GM23338 (cell line): ENCODE results near the gene AANAT. TPM values are rescaled to one million over a fixed set of nuclear protein-coding genes. Genes with fewer than 3 reads are reported as not detected.
A peak's percentile ranks its signal among the peaks of the same experiment; 100 is the strongest.

Experiments
- ATAC-seq: fragments of 200-7000 bp; cut with Tn5 transposase; 3 replicates; pipeline ENCODE4 v1.9.1; 2020
- DNase-seq: peaks from one replicate; pipeline ENCODE4 v3.0.0-alpha.2; 2015; ENCODE audit warnings: low spot score
- H2AFZ ChIP-seq: fragments of 200-600 bp; sonication (generic); 2 replicates; pipeline ENCODE4 v1.8.0; 2016; ENCODE audit warnings: antibody characterized with exemption, mild to moderate bottlenecking, moderate library complexity
- H3F3A ChIP-seq: fragments of 200-600 bp; sonication (generic); replicated peaks from 2 replicates; pipeline ENCODE4 v1.8.0; 2017; ENCODE audit warnings: antibody characterized with exemption, mixed run types, low read depth
- H3K27ac ChIP-seq: fragments of 200-600 bp; sonication (generic); 2 replicates; pipeline ENCODE4 v1.6.1; 2016; ENCODE audit warnings: low read depth
- H3K27me3 ChIP-seq: fragments of 200-600 bp; sonication (generic); 2 replicates; pipeline ENCODE4 v1.8.0; 2016; ENCODE audit warnings: mild to moderate bottlenecking, mixed run types, moderate library complexity; ENCODE audit not compliant: insufficient read depth
- H3K36me3 ChIP-seq: fragments of 200-600 bp; sonication (generic); 2 replicates; pipeline ENCODE4 v1.8.0; 2016; ENCODE audit warnings: mild to moderate bottlenecking; ENCODE audit not compliant: insufficient read depth
- H3K4me1 ChIP-seq: fragments of 200-600 bp; sonication (generic); 2 replicates; pipeline ENCODE4 v1.8.0; 2016; ENCODE audit warnings: mild to moderate bottlenecking, moderate library complexity; ENCODE audit not compliant: insufficient read depth
- H3K4me2 ChIP-seq: fragments of 200-600 bp; sonication (generic); 2 replicates; pipeline ENCODE4 v1.7.1; 2017; ENCODE audit warnings: mixed run types
- H3K4me3 ChIP-seq: fragments of 200-600 bp; sonication (generic); 2 replicates; pipeline ENCODE4 v1.6.1; 2016; ENCODE audit warnings: mixed run types
- H3K79me2 ChIP-seq: fragments of 200-600 bp; sonication (generic); replicated peaks from 2 replicates; pipeline ENCODE4 v1.8.0; 2017; ENCODE audit warnings: mild to moderate bottlenecking; ENCODE audit not compliant: insufficient read depth
- H3K9me2 ChIP-seq: fragments of 200-600 bp; sonication (generic); 2 replicates; pipeline ENCODE4 v1.8.0; 2017; ENCODE audit not compliant: insufficient read depth
- H4K20me1 ChIP-seq: fragments of 200-600 bp; sonication (generic); replicated peaks from 2 replicates; pipeline ENCODE4 v1.8.0; 2017; ENCODE audit warnings: mild to moderate bottlenecking; ENCODE audit not compliant: insufficient read depth
- H3K27ac Mint-ChIP-seq: 2 replicates; pipeline ENCODE4 v1.8.0; 2020; ENCODE audit warnings: inconsistent platforms, mild to moderate bottlenecking, moderate library complexity, mixed read lengths
- H3K27me3 Mint-ChIP-seq: 3 replicates; pipeline ENCODE4 v1.8.0; 2022; ENCODE audit warnings: low read depth, mild to moderate bottlenecking, moderate library complexity, mixed read lengths, inconsistent platforms; ENCODE audit not compliant: insufficient read depth, poor library complexity
- H3K36me3 Mint-ChIP-seq: 3 replicates; pipeline ENCODE4 v1.8.0; 2021; ENCODE audit warnings: low read depth, mild to moderate bottlenecking, inconsistent platforms, moderate library complexity, mixed read lengths
- H3K4me1 Mint-ChIP-seq: 3 replicates; pipeline ENCODE4 v1.8.0; 2020; ENCODE audit warnings: mild to moderate bottlenecking, inconsistent platforms, mixed read lengths
- H3K4me3 Mint-ChIP-seq: 3 replicates; pipeline ENCODE4 v1.8.0; 2021; ENCODE audit warnings: moderate library complexity, mild to moderate bottlenecking, inconsistent platforms, mixed read lengths
- H3K9me3 Mint-ChIP-seq: 3 replicates; pipeline ENCODE4 v1.8.0; 2020; ENCODE audit warnings: moderate library complexity, mild to moderate bottlenecking, inconsistent platforms, mixed read lengths
- CREB1 ChIP-seq: fragments of 250-450 bp; sonication (Bioruptor Pico); IDR thresholded peaks from 2 replicates; pipeline ENCODE4 v1.5.0; 2020; ENCODE audit warnings: low read depth, mild to moderate bottlenecking, moderate library complexity
- EZH2 ChIP-seq: fragments of 200-600 bp; sonication (generic); IDR thresholded peaks from one replicate; pipeline ENCODE4 v1.8.0; 2017; ENCODE audit warnings: antibody characterized with exemption, mild to moderate bottlenecking, low read depth; ENCODE audit not compliant: unreplicated experiment
- EZH2phosphoT487 ChIP-seq: fragments of 200-600 bp; sonication (generic); IDR thresholded peaks from one replicate; pipeline ENCODE4 v1.8.1; 2018; ENCODE audit warnings: antibody characterized with exemption; ENCODE audit not compliant: unreplicated experiment
- JUNB ChIP-seq: IDR thresholded peaks from one replicate; pipeline ENCODE4 v1.6.1; 2016; ENCODE audit warnings: antibody characterized with exemption; ENCODE audit not compliant: unreplicated experiment
- NANOG ChIP-seq: IDR thresholded peaks from 2 replicates; pipeline ENCODE4 v1.6.1; 2016; ENCODE audit warnings: antibody characterized with exemption, borderline replicate concordance
- POLR2AphosphoS5 ChIP-seq: IDR thresholded peaks from 2 replicates; pipeline ENCODE4 v1.6.1; 2016; ENCODE audit warnings: antibody characterized with exemption, low read depth
- STAT1 ChIP-seq: IDR thresholded peaks from one replicate; pipeline ENCODE4 v1.6.1; 2016; ENCODE audit warnings: antibody characterized with exemption; ENCODE audit not compliant: unreplicated experiment
- ZNF114 ChIP-seq: fragments of 250-450 bp; sonication (Bioruptor Pico); IDR thresholded peaks from 2 replicates; pipeline ENCODE4 v1.5.0; 2020; ENCODE audit warnings: mild to moderate bottlenecking, moderate library complexity
- ZNF331 ChIP-seq: fragments of 250-450 bp; sonication (Bioruptor Pico); IDR thresholded peaks from 2 replicates; pipeline ENCODE4 v1.5.0; 2020; ENCODE audit warnings: low read depth, mild to moderate bottlenecking, moderate library complexity
- polyA plus RNA-seq: library from polyadenylated mRNA; unstranded; fragments of >200 nt; fragmentation: Nextera tagmentation; extraction: Ambion mirVana; gene quantifications from 2 replicates; pipeline ENCODE4 v1.2.1, GENCODE V29; 2016
- total RNA-seq: library from RNA; depleted of rRNA; stranded (reverse); fragments of >200 nt; shearing (Covaris generic); gene quantifications from 2 replicates; pipeline ENCODE4 v1.2.3, GENCODE V29; 2014
- TF ChIP-seq, protein P1 (sequence below), 2 experiments: fragments of 200-600 bp in 1 of 2; sonication (generic) in 1 of 2; conservative IDR thresholded peaks; 2 replicates each; pipeline versions ENCODE4 v1.5.1 to v1.6.1; 2016 to 2017; ENCODE audit warnings: antibody characterized with exemption in 2 of 2, low read depth in 2 of 2, mild to moderate bottlenecking in 2 of 2, moderate library complexity in 1 of 2
- TF ChIP-seq, protein P2 (sequence below): IDR thresholded peaks from one replicate; pipeline ENCODE4 v1.6.1; 2018; ENCODE audit warnings: antibody characterized with exemption; ENCODE audit not compliant: unreplicated experiment
- TF ChIP-seq, protein P3 (sequence below): IDR thresholded peaks from 2 replicates; pipeline ENCODE4 v1.6.1; 2016; ENCODE audit warnings: antibody characterized with exemption
- TF ChIP-seq, protein P4 (sequence below): fragments of 250-450 bp; sonication (Bioruptor Pico); IDR thresholded peaks from 2 replicates; pipeline ENCODE4 v1.5.0; 2020; ENCODE audit warnings: mild to moderate bottlenecking, moderate library complexity

The AANAT gene
- total and polyA plus RNA-seq, 2 experiments from 2014 or later, result 0.28 to 1.0 TPM

DNA sequence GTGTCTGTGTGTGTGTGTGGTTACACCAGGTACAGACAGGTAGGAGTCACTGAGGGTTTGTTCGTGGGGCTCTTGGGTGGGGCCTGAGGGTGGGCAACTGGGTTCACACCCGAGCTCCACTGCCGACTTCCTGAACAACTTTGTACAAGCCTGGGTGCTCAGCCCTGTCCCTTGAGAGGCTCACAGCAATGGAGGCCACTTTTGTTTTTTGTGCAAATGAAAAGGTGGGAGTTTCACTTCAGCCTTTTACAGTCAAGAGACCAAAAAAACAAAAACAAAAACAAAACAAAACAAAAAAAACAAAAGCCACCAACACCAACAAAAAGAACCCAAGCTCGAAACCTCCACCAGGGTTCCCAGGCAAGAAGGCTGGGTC lies 31.5 kb downstream of the AANAT start:
- H3K36me3 Mint-ChIP-seq, result no peaks in the 10 kb centered on the region
- Histone ChIP-seq H4K20me1 (peaks cover 3% of the 10 kb centered on the region; the same call in 1 of the 2 replicates), H3K4me1 (peaks cover 25% of the 10 kb centered on the region; the same call in 1 of the 2 replicates), H2AFZ (no peak overlapping the region), H3K9me2 (no peaks in the 10 kb centered on the region), H3K4me3 (no peak overlapping the region), H3F3A (0 out of 2 replicates have a peak, but pooled peaks cover 3% of the 10 kb centered on the region), H3K79me2 (peaks cover 3% of the 10 kb centered on the region; the same call in 1 of the 2 replicates), H3K27ac (no peak overlapping the region), H3K36me3 (no peaks in the 10 kb centered on the region), H3K4me2 (peak overlapping the region; percentile 60; the same call in 1 of the 2 replicates), H3K27me3 (peaks cover 4% of the 10 kb centered on the region; the same call in 1 of the 2 replicates)
- TF ChIP-seq, protein P1, sequence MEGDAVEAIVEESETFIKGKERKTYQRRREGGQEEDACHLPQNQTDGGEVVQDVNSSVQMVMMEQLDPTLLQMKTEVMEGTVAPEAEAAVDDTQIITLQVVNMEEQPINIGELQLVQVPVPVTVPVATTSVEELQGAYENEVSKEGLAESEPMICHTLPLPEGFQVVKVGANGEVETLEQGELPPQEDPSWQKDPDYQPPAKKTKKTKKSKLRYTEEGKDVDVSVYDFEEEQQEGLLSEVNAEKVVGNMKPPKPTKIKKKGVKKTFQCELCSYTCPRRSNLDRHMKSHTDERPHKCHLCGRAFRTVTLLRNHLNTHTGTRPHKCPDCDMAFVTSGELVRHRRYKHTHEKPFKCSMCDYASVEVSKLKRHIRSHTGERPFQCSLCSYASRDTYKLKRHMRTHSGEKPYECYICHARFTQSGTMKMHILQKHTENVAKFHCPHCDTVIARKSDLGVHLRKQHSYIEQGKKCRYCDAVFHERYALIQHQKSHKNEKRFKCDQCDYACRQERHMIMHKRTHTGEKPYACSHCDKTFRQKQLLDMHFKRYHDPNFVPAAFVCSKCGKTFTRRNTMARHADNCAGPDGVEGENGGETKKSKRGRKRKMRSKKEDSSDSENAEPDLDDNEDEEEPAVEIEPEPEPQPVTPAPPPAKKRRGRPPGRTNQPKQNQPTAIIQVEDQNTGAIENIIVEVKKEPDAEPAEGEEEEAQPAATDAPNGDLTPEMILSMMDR (conservative IDR thresholded peaks at IDR 0.05; ENCODE audit: low read depth in 2 of 2), result no peak
- TF ChIP-seq JUNB, result no peak
- TF ChIP-seq CREB1 (CRISPR knock-in tag), result no peak
- TF ChIP-seq, protein P2, sequence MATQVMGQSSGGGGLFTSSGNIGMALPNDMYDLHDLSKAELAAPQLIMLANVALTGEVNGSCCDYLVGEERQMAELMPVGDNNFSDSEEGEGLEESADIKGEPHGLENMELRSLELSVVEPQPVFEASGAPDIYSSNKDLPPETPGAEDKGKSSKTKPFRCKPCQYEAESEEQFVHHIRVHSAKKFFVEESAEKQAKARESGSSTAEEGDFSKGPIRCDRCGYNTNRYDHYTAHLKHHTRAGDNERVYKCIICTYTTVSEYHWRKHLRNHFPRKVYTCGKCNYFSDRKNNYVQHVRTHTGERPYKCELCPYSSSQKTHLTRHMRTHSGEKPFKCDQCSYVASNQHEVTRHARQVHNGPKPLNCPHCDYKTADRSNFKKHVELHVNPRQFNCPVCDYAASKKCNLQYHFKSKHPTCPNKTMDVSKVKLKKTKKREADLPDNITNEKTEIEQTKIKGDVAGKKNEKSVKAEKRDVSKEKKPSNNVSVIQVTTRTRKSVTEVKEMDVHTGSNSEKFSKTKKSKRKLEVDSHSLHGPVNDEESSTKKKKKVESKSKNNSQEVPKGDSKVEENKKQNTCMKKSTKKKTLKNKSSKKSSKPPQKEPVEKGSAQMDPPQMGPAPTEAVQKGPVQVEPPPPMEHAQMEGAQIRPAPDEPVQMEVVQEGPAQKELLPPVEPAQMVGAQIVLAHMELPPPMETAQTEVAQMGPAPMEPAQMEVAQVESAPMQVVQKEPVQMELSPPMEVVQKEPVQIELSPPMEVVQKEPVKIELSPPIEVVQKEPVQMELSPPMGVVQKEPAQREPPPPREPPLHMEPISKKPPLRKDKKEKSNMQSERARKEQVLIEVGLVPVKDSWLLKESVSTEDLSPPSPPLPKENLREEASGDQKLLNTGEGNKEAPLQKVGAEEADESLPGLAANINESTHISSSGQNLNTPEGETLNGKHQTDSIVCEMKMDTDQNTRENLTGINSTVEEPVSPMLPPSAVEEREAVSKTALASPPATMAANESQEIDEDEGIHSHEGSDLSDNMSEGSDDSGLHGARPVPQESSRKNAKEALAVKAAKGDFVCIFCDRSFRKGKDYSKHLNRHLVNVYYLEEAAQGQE, result no peak
- no peak for TF ChIP-seq EZH2
- TF ChIP-seq ZNF331 (CRISPR knock-in tag), result no peak
- TF ChIP-seq, protein P3, sequence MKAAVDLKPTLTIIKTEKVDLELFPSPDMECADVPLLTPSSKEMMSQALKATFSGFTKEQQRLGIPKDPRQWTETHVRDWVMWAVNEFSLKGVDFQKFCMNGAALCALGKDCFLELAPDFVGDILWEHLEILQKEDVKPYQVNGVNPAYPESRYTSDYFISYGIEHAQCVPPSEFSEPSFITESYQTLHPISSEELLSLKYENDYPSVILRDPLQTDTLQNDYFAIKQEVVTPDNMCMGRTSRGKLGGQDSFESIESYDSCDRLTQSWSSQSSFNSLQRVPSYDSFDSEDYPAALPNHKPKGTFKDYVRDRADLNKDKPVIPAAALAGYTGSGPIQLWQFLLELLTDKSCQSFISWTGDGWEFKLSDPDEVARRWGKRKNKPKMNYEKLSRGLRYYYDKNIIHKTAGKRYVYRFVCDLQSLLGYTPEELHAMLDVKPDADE, result no peak
- no peak for TF ChIP-seq POLR2AphosphoS5
- no peak for TF ChIP-seq EZH2phosphoT487
- TF ChIP-seq ZNF114 (CRISPR knock-in tag), result no peak
- TF ChIP-seq NANOG, result no peak
- no peak for TF ChIP-seq STAT1
- TF ChIP-seq, protein P4, sequence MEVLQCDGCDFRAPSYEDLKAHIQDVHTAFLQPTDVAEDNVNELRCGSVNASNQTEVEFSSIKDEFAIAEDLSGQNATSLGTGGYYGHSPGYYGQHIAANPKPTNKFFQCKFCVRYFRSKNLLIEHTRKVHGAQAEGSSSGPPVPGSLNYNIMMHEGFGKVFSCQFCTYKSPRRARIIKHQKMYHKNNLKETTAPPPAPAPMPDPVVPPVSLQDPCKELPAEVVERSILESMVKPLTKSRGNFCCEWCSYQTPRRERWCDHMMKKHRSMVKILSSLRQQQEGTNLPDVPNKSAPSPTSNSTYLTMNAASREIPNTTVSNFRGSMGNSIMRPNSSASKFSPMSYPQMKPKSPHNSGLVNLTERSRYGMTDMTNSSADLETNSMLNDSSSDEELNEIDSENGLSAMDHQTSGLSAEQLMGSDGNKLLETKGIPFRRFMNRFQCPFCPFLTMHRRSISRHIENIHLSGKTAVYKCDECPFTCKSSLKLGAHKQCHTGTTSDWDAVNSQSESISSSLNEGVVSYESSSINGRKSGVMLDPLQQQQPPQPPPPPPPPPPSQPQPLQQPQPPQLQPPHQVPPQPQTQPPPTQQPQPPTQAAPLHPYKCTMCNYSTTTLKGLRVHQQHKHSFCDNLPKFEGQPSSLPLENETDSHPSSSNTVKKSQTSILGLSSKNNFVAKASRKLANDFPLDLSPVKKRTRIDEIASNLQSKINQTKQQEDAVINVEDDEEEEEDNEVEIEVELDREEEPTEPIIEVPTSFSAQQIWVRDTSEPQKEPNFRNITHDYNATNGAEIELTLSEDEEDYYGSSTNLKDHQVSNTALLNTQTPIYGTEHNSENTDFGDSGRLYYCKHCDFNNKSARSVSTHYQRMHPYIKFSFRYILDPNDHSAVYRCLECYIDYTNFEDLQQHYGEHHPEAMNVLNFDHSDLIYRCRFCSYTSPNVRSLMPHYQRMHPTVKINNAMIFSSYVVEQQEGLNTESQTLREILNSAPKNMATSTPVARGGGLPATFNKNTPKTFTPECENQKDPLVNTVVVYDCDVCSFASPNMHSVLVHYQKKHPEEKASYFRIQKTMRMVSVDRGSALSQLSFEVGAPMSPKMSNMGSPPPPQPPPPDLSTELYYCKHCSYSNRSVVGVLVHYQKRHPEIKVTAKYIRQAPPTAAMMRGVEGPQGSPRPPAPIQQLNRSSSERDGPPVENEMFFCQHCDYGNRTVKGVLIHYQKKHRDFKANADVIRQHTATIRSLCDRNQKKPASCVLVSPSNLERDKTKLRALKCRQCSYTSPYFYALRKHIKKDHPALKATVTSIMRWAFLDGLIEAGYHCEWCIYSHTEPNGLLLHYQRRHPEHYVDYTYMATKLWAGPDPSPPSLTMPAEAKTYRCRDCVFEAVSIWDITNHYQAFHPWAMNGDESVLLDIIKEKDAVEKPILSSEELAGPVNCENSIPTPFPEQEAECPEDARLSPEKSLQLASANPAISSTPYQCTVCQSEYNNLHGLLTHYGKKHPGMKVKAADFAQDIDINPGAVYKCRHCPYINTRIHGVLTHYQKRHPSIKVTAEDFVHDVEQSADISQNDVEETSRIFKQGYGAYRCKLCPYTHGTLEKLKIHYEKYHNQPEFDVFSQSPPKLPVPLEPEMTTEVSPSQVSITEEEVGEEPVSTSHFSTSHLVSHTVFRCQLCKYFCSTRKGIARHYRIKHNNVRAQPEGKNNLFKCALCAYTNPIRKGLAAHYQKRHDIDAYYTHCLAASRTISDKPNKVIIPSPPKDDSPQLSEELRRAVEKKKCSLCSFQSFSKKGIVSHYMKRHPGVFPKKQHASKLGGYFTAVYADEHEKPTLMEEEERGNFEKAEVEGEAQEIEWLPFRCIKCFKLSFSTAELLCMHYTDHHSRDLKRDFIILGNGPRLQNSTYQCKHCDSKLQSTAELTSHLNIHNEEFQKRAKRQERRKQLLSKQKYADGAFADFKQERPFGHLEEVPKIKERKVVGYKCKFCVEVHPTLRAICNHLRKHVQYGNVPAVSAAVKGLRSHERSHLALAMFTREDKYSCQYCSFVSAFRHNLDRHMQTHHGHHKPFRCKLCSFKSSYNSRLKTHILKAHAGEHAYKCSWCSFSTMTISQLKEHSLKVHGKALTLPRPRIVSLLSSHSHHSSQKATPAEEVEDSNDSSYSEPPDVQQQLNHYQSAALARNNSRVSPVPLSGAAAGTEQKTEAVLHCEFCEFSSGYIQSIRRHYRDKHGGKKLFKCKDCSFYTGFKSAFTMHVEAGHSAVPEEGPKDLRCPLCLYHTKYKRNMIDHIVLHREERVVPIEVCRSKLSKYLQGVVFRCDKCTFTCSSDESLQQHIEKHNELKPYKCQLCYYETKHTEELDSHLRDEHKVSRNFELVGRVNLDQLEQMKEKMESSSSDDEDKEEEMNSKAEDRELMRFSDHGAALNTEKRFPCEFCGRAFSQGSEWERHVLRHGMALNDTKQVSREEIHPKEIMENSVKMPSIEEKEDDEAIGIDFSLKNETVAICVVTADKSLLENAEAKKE (CRISPR knock-in tag), result no peak
- H3K27ac Mint-ChIP-seq, result 0 out of 2 replicates have a peak overlapping the region, but pooled peaks have one; percentile 53
- no peaks in the 10 kb centered on the region for H3K9me3 Mint-ChIP-seq
- peak overlapping the region; percentile 23; the same call in 1 of the 3 replicates for H3K4me3 Mint-ChIP-seq
- ATAC-seq (no peak), DNase-seq (no peak)
- H3K4me1 Mint-ChIP-seq, result peaks cover 52% of the 10 kb centered on the region
- peaks cover 20% of the 10 kb centered on the region for H3K27me3 Mint-ChIP-seq
